Esophagus (tissue), 2 donors: ENCODE measurements around the gene MYL6B. TPM values are rescaled to one million over a fixed set of nuclear protein-coding genes. Genes with fewer than 3 reads are reported as not detected.
A peak's percentile ranks its signal among the peaks of the same experiment; 100 is the strongest.

ENCODE experiments used
- H3K27ac ChIP-seq, 2 donors: one replicate each; pipeline ENCODE4 v1.5.1; 2013; ENCODE audit warnings: low read depth in 2 of 2, mild to moderate bottlenecking in 2 of 2, inconsistent platforms in 1 of 2, low read length in 1 of 2, moderate library complexity in 1 of 2
- H3K27me3 ChIP-seq, 2 donors: one replicate each; pipeline ENCODE4 v1.6.1; 2013; ENCODE audit warnings: low read length in 2 of 2, control low read depth in 1 of 2, mild to moderate bottlenecking in 1 of 2; ENCODE audit not compliant: insufficient read depth in 2 of 2, control insufficient read depth in 1 of 2
- H3K36me3 ChIP-seq, 2 donors: one replicate each; pipeline ENCODE4 v1.6.1; 2013; ENCODE audit warnings: low read length in 1 of 2; ENCODE audit not compliant: control insufficient read depth in 2 of 2, insufficient read depth in 2 of 2
- H3K4me1 ChIP-seq, 2 donors: one replicate each; pipeline ENCODE4 v1.6.1; 2013; ENCODE audit warnings: low read length in 1 of 2; ENCODE audit not compliant: control insufficient read depth in 2 of 2, insufficient read depth in 2 of 2
- H3K4me3 ChIP-seq, 2 donors: one replicate each; pipeline ENCODE4 v1.5.1; 2013; ENCODE audit warnings: low read length in 2 of 2, mild to moderate bottlenecking in 2 of 2, low read depth in 1 of 2, moderate library complexity in 1 of 2
- H3K9me3 ChIP-seq, 2 donors: one replicate each; pipeline ENCODE4 v1.6.1; 2013; ENCODE audit warnings: mild to moderate bottlenecking in 2 of 2, low read depth in 1 of 2, low read length in 1 of 2, moderate library complexity in 1 of 2; ENCODE audit not compliant: control insufficient read depth in 2 of 2, insufficient read depth in 1 of 2
- WGBS, 2 donors: extraction: QIAGEN DNeasy Blood & Tissue Kit; methylation state at CpG; one replicate each; pipeline ENCODE4 v1.1.7; 2013; 5-methylcytosine and 5-hydroxymethylcytosine counted together
- polyA plus RNA-seq, 2 donors: library from polyadenylated mRNA; stranded (reverse); fragments of 200-250 nt; gene quantifications; one replicate each; pipeline ENCODE4 v1.2.3, GENCODE V29; 2013
- donor health status: healthy with polysubstance abuse.
- donor health status: Bipolar disorder and iron deficiency.

MYL6B gene
- polyA plus RNA-seq, 2 donors = 57.3 to 57.7 TPM

GRCh38 chr12:56157201-56158028 lies 5.0 kb downstream of the MYL6B start:
- no peaks in the 10 kb centered on the region for H3K27me3 ChIP-seq
- no peaks in the 10 kb centered on the region for H3K9me3 ChIP-seq
- H3K4me3 ChIP-seq = peak overlapping the region; percentile 49 to 99
- H3K36me3 ChIP-seq = peaks cover 7 to 24% of the 10 kb centered on the region in 2 donors
- H3K27ac ChIP-seq = peak overlapping the region; percentile 95 to 97
- peaks cover 5 to 11% of the 10 kb centered on the region in 2 donors for H3K4me1 ChIP-seq
- 4 to 5% methylated on average over 45 of the region's 45 CpGs for WGBS, 2 donors

- Histone ChIP-seq H3K27ac (peak within 1 kb of the TSS; percentile 96 to 100), H3K4me3 (peak within 1 kb of the TSS; percentile 79 to 99), H3K27me3 (no peaks in the 10 kb centered on the region), H3K4me1 (peaks cover 5 to 10% of the 10 kb centered on the region in 2 donors), H3K9me3 (no peaks in the 10 kb centered on the region), H3K36me3 (peaks cover 7 to 25% of the 10 kb centered on the region in 2 donors)
- WGBS, 2 donors = 1% methylated on average over 30 of the region's 30 CpGs
Measured at GRCh38 chr12:56158029-56158925, 5.9 kb downstream of the MYL6B start, which contains the start of gene MYL6. TSS of gene MYL6 (plus strand) at chr12:56158359. CDS start at chr12:56158402, 43 bp downstream.

- peak overlapping the region; percentile 96 to 100 for H3K27ac ChIP-seq
- 0 to 1% methylated on average over 6 of the region's 6 CpGs for WGBS, 2 donors
- peaks cover 5 to 8% of the 10 kb centered on the region in 2 donors for H3K4me1 ChIP-seq
- H3K36me3 ChIP-seq = peaks cover 11 to 29% of the 10 kb centered on the region in 2 donors
- no peaks in the 10 kb centered on the region for H3K9me3 ChIP-seq
- H3K27me3 ChIP-seq = no peaks in the 10 kb centered on the region
- H3K4me3 ChIP-seq = peak overlapping the region; percentile 79 to 99
Measured at GRCh38 chr12:56158926-56159461, 6.6 kb downstream of the MYL6B start.

GRCh38 chr12:56159482-56160192 lies 7.2 kb downstream of the MYL6B start:
- Histone ChIP-seq H3K27ac (peak overlapping the region; percentile 96 to 100), H3K9me3 (no peaks in the 10 kb centered on the region), H3K36me3 (peaks cover 11 to 34% of the 10 kb centered on the region in 2 donors), H3K4me3 (peak overlapping the region; percentile 79 to 99), H3K4me1 (peaks cover 5 to 8% of the 10 kb centered on the region in 2 donors), H3K27me3 (no peaks in the 10 kb centered on the region)
- 7 to 18% methylated on average over 8 of the region's 8 CpGs for WGBS, 2 donors

GRCh38 chr12:56160193-56160763 lies 7.9 kb downstream of the MYL6B start:
- H3K27me3 ChIP-seq = no peaks in the 10 kb centered on the region
- peak overlapping the region; percentile 96 to 100 for H3K27ac ChIP-seq
- H3K9me3 ChIP-seq = no peaks in the 10 kb centered on the region
- peak overlapping the region; percentile 79 to 99 for H3K4me3 ChIP-seq
- peaks cover 14 to 36% of the 10 kb centered on the region in 2 donors for H3K36me3 ChIP-seq
- peaks cover 5 to 8% of the 10 kb centered on the region in 2 donors for H3K4me1 ChIP-seq
- 22 to 33% methylated on average over 7 of the region's 7 CpGs for WGBS, 2 donors

GRCh38 chr12:56160894-56161689 lies 8.7 kb downstream of the MYL6B start:
- peaks cover 5 to 8% of the 10 kb centered on the region in 2 donors for H3K4me1 ChIP-seq

GRCh38 chr12:56161690-56162351 lies 9.4 kb downstream of the MYL6B start:
- Histone ChIP-seq H3K4me1 (peaks cover 5 to 8% of the 10 kb centered on the region in 2 donors), H3K9me3 (no peaks in the 10 kb centered on the region), H3K27me3 (no peaks in the 10 kb centered on the region), H3K27ac (peak overlapping the region; percentile 96 to 100), H3K4me3 (peak overlapping the region in 1 of 2 donors; percentile 99), H3K36me3 (peaks cover 17 to 39% of the 10 kb centered on the region in 2 donors)
- WGBS, 2 donors = 71% methylated on average over 10 of the region's 10 CpGs

More at GRCh38 chr12:56160894-56161689, 8.7 kb downstream of the MYL6B start:
- H3K9me3 ChIP-seq = no peaks in the 10 kb centered on the region
- H3K27ac ChIP-seq = peak overlapping the region; percentile 96 to 100
- 57 to 63% methylated on average over 11 of the region's 11 CpGs for WGBS, 2 donors
- no peaks in the 10 kb centered on the region for H3K27me3 ChIP-seq
- peak overlapping the region; percentile 79 to 99 for H3K4me3 ChIP-seq
- H3K36me3 ChIP-seq = peaks cover 17 to 39% of the 10 kb centered on the region in 2 donors
